ENCODE results near the gene PPP1R26. TPM values are rescaled to one million over a fixed set of nuclear protein-coding genes. Genes with fewer than 3 reads are reported as not detected.

The PPP1R26 gene
- total and polyA plus RNA-seq, 9 of the 15 experiments (the other 6 are each of a cell fraction or from before 2014, with no cell fraction given), result 0.77 to 26.8 (median 9.3) TPM

GRCh38 chr9:135441105-135442071 lies 38.2 kb upstream of the PPP1R26 start (continued):
- 0 out of 2 replicates have a peak, but pooled peaks have one; percentile 22 for TF ChIP-seq RREB1 (CRISPR knock-in tag; IDR thresholded peaks at IDR 0.05)
- TF ChIP-seq ZNF511 (CRISPR knock-in tag; IDR thresholded peaks at IDR 0.05), result 0 out of 2 replicates have a peak, but pooled peaks have one; percentile 34
- TF ChIP-seq GATA2 (CRISPR knock-in tag; IDR thresholded peaks at IDR 0.05), result peak; percentile 69
- peak; percentile 41; the same call in 1 of the 2 replicates for TF ChIP-seq CBFA2T2 (conservative IDR thresholded peaks at IDR 0.05)
- 0 out of 4 replicates have a peak, but pooled peaks of 1 of the 2 experiments have one; percentile 24 for TF ChIP-seq RCOR1 (IDR thresholded peaks at IDR 0.05; ENCODE audit: borderline replicate concordance in 1 of 2, low read depth in 2 of 2, low read length in 2 of 2)
- TF ChIP-seq NCOA1 (IDR thresholded peaks at IDR 0.05; ENCODE audit: low read depth), result 0 out of 2 replicates have a peak, but pooled peaks have one; percentile 28
- TF ChIP-seq ZNF41 (CRISPR knock-in tag; conservative IDR thresholded peaks at IDR 0.05), result peak; percentile 46; the same call in 1 of the 2 replicates
- 0 out of 2 replicates have a peak, but pooled peaks have one; percentile 9 for TF ChIP-seq BRD4 (IDR thresholded peaks at IDR 0.05)
- peak; percentile 68 for TF ChIP-seq ARID1B (IDR thresholded peaks at IDR 0.05)
- TF ChIP-seq SMAD1 (IDR thresholded peaks at IDR 0.05; ENCODE audit: low read depth, low read length, partially characterized antibody), result peak; percentile 38
- TF ChIP-seq ZFX (CRISPR knock-in tag; IDR thresholded peaks at IDR 0.05), result peak; percentile 3; the same call in 1 of the 2 replicates
- TF ChIP-seq MAX (CRISPR knock-in tag; IDR thresholded peaks at IDR 0.05), result peak; percentile 18; the same call in 1 of the 2 replicates
- peak; percentile 91 for TF ChIP-seq NFIC (IDR thresholded peaks at IDR 0.05)
- 0 out of 2 replicates have a peak, but pooled peaks have one; percentile 29 for TF ChIP-seq MTA3 (IDR thresholded peaks at IDR 0.05; ENCODE audit: borderline replicate concordance)
- 0 out of 4 replicates have a peak, but pooled peaks of 1 of the 2 experiments have one; percentile 21 for TF ChIP-seq ARNT (IDR thresholded peaks at IDR 0.05)
- 0 out of 2 replicates have a peak, but pooled peaks have one; percentile 17 for TF ChIP-seq ZBTB12 (CRISPR knock-in tag; IDR thresholded peaks at IDR 0.05)
- TF ChIP-seq RAD21 (CRISPR knock-in tag; conservative IDR thresholded peaks at IDR 0.05 in 1 of 2, IDR thresholded peaks at IDR 0.05 in 1 of 2), result peak; percentile 11 to 15; a peak in 2 of 4 replicates
- 0 out of 2 replicates have a peak, but pooled peaks have one; percentile 35 for TF ChIP-seq POLR2AphosphoS5 (IDR thresholded peaks at IDR 0.05; ENCODE audit: control insufficient read depth, insufficient read depth, low read depth, low read length)
- peak; percentile 65 for TF ChIP-seq NCOR1 (IDR thresholded peaks at IDR 0.05)

Data from K562 (cell line).